ENCODE measurements around the gene SORCS3. TPM values are rescaled to one million over a fixed set of nuclear protein-coding genes. Genes with fewer than 3 reads are reported as not detected.

Gene SORCS3
- total RNA-seq, 1 experiment from 2014 or later = 0.18 TPM

DNA sequence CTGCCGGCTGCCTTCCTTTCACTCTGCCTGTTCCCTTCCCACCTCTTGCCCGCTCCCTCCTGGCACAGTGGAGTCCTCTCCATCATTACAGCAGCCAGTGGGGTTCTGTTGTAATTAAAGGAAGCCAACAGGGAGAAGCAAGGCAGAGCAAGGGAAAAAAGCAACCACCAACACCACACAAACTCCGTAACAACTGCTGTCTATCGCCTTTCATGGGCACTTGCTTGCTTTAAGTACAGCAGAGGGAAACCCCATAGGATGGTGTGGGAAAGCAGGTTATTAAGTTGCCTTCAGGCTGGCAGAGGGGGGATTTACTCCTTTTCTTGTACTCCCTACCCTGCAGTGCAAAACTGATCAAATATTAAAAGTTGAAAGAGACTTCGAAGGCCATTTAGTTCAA is 22.0 kb downstream of the SORCS3 start:
- Histone ChIP-seq H3K9me3 (no peaks in the 10 kb centered on the region), H3K36me3 (ENCODE audit: control insufficient read depth, insufficient read depth, low read length) (no peaks in the 10 kb centered on the region), H3K4me1 (no peaks in the 10 kb centered on the region), H3K4me3 (ENCODE audit: low read depth, low read length) (no peak overlapping the region), H3K27me3 (replicated peaks; ENCODE audit: control insufficient read depth, insufficient read depth, low read length) (no peaks in the 10 kb centered on the region; the same call in 1 of the 2 replicates)
- intact Hi-C loops (cut with micrococcal nuclease; ENCODE audit: unreplicated experiment) = no loop called here
- no peak for DNase-seq
- Mint-ChIP-seq H3K9me3 (ENCODE audit: unreplicated experiment) (no peaks in the 10 kb centered on the region), H3K4me1 (ENCODE audit: low read depth, unreplicated experiment) (no peaks in the 10 kb centered on the region), H3K4me3 (ENCODE audit: unreplicated experiment) (no peak overlapping the region), H3K27me3 (ENCODE audit: insufficient read depth, unreplicated experiment) (peaks cover 16% of the 10 kb centered on the region), H3K27ac (ENCODE audit: unreplicated experiment) (no peak overlapping the region), H3K36me3 (ENCODE audit: insufficient read depth, unreplicated experiment) (no peaks in the 10 kb centered on the region)
- BruUV-seq (replicated peaks) = no TSS peak
- ChIA-PET POLR2A (no interaction called here), CTCF (no interaction called here)
- TF ChIP-seq, protein P1, sequence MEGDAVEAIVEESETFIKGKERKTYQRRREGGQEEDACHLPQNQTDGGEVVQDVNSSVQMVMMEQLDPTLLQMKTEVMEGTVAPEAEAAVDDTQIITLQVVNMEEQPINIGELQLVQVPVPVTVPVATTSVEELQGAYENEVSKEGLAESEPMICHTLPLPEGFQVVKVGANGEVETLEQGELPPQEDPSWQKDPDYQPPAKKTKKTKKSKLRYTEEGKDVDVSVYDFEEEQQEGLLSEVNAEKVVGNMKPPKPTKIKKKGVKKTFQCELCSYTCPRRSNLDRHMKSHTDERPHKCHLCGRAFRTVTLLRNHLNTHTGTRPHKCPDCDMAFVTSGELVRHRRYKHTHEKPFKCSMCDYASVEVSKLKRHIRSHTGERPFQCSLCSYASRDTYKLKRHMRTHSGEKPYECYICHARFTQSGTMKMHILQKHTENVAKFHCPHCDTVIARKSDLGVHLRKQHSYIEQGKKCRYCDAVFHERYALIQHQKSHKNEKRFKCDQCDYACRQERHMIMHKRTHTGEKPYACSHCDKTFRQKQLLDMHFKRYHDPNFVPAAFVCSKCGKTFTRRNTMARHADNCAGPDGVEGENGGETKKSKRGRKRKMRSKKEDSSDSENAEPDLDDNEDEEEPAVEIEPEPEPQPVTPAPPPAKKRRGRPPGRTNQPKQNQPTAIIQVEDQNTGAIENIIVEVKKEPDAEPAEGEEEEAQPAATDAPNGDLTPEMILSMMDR (IDR thresholded peaks at IDR 0.05; ENCODE audit: insufficient read depth in 1 of 2, low read depth in 1 of 2, low read length in 1 of 2, severe bottlenecking in 1 of 2, unreplicated experiment in 1 of 2) = no peak

DNA sequence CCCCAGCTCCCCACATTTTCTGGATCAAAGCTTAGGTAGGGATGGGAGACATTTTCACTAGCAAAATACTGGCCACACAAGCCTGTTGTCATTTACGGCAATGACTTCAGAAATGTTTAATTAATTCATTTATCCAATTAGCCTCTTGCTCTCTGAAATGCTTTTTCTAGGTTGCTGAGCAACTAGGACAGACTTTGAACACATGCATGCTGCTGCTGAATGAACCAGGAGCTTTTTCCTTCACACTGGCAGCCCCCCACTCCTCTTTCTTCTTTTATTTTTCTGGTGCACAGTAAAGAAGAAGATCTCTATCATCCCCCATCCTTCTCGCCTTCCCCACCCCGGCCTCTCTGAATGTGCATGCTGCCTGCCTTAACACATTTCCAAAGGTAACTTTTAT is 22.5 kb downstream of the SORCS3 start:
- TF ChIP-seq, protein P1 (IDR thresholded peaks at IDR 0.05; ENCODE audit: insufficient read depth in 1 of 2, low read depth in 1 of 2, low read length in 1 of 2, severe bottlenecking in 1 of 2, unreplicated experiment in 1 of 2) = no peak
- Histone ChIP-seq H3K9me3 (no peaks in the 10 kb centered on the region), H3K4me1 (no peaks in the 10 kb centered on the region), H3K27me3 (replicated peaks; ENCODE audit: control insufficient read depth, insufficient read depth, low read length) (no peaks in the 10 kb centered on the region; the same call in 1 of the 2 replicates), H3K36me3 (ENCODE audit: control insufficient read depth, insufficient read depth, low read length) (no peaks in the 10 kb centered on the region), H3K4me3 (ENCODE audit: low read depth, low read length) (no peak overlapping the region)
- Mint-ChIP-seq H3K27ac (ENCODE audit: unreplicated experiment) (no peak overlapping the region), H3K36me3 (ENCODE audit: insufficient read depth, unreplicated experiment) (no peaks in the 10 kb centered on the region), H3K27me3 (ENCODE audit: insufficient read depth, unreplicated experiment) (peaks cover 16% of the 10 kb centered on the region), H3K9me3 (ENCODE audit: unreplicated experiment) (no peaks in the 10 kb centered on the region), H3K4me1 (ENCODE audit: low read depth, unreplicated experiment) (no peaks in the 10 kb centered on the region), H3K4me3 (ENCODE audit: unreplicated experiment) (no peak overlapping the region)
- no peak for DNase-seq
- ChIA-PET CTCF (no interaction called here), POLR2A (no interaction called here)
- BruUV-seq (replicated peaks) = no TSS peak
- intact Hi-C loops (cut with micrococcal nuclease; ENCODE audit: unreplicated experiment) = no loop called here

DNA sequence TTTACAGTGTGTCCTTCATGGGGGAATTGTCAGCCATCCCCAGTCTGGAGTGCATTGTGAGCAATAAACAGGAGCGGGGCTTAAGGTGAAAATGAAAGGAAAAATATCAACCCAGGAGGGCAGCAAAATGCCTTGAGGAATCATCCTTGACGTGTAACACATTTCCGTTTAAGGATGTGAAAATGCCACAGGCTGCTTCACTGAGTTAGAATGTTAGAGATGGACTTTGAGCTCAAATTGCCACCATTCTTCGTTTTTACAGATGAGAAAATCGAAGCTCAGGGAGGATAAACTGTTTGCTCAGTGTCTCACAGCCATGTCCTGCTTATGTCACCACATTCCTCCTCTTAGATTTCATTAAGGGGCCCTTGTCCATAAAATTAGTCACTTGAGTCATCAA is 23.1 kb downstream of the SORCS3 start:
- TF ChIP-seq, protein P1 (IDR thresholded peaks at IDR 0.05; ENCODE audit: insufficient read depth in 1 of 2, low read depth in 1 of 2, low read length in 1 of 2, severe bottlenecking in 1 of 2, unreplicated experiment in 1 of 2) = no peak
- no peak for DNase-seq
- intact Hi-C loops (cut with micrococcal nuclease; ENCODE audit: unreplicated experiment) = no loop called here
- Mint-ChIP-seq H3K4me3 (ENCODE audit: unreplicated experiment) (no peak overlapping the region), H3K27ac (ENCODE audit: unreplicated experiment) (no peak overlapping the region), H3K9me3 (ENCODE audit: unreplicated experiment) (no peaks in the 10 kb centered on the region), H3K27me3 (ENCODE audit: insufficient read depth, unreplicated experiment) (peaks cover 16% of the 10 kb centered on the region), H3K36me3 (ENCODE audit: insufficient read depth, unreplicated experiment) (no peaks in the 10 kb centered on the region), H3K4me1 (ENCODE audit: low read depth, unreplicated experiment) (no peaks in the 10 kb centered on the region)
- ChIA-PET POLR2A (no interaction called here), CTCF (no interaction called here)
- Histone ChIP-seq H3K4me3 (ENCODE audit: low read depth, low read length) (no peak overlapping the region), H3K27me3 (replicated peaks; ENCODE audit: control insufficient read depth, insufficient read depth, low read length) (no peaks in the 10 kb centered on the region; the same call in 1 of the 2 replicates), H3K36me3 (ENCODE audit: control insufficient read depth, insufficient read depth, low read length) (no peaks in the 10 kb centered on the region), H3K9me3 (no peaks in the 10 kb centered on the region), H3K4me1 (no peaks in the 10 kb centered on the region)
- BruUV-seq (replicated peaks) = no TSS peak

Measured in Caco-2 (cell line).